PFSK-1 (cell line): ENCODE results near the gene SPDYE3.

Experiments
- POLR2AphosphoS5 ChIP-seq: IDR thresholded peaks from 2 replicates; pipeline ENCODE4 v1.6.1; 2012; ENCODE audit warnings: low read depth, mild to moderate bottlenecking, control low read depth, low read length, moderate library complexity
- REST ChIP-seq, 2 experiments: IDR thresholded peaks; 2 replicates each; pipeline versions ENCODE4 v1.6.1 to v1.8.0; 2011 to 2012; ENCODE audit warnings: low read depth in 2 of 2, low read length in 2 of 2, control low read depth in 1 of 2, inconsistent platforms in 1 of 2, mild to moderate bottlenecking in 1 of 2, moderate library complexity in 1 of 2; ENCODE audit not compliant: insufficient read depth in 1 of 2
- SIN3A ChIP-seq: IDR thresholded peaks from 2 replicates; pipeline ENCODE4 v1.6.1; 2012; ENCODE audit warnings: mild to moderate bottlenecking, low read length, moderate library complexity, borderline replicate concordance; ENCODE audit not compliant: insufficient read depth
- TAF1 ChIP-seq: IDR thresholded peaks from 2 replicates; pipeline ENCODE4 v1.6.1; 2012; ENCODE audit warnings: low read length, control low read depth, borderline replicate concordance; ENCODE audit not compliant: insufficient read depth

GRCh38 chr7:100275120-100275519 is 32.4 kb upstream of the SPDYE3 start:
- TF ChIP-seq REST (IDR thresholded peaks at IDR 0.05; ENCODE audit: insufficient read depth in 1 of 2, low read depth in 2 of 2, low read length in 2 of 2) (no peak), TAF1 (no peak), POLR2AphosphoS5 (no peak), SIN3A (no peak)
